SHP77 treated with DMSO at 0.1 percent for 48 hours (cell line): ENCODE measurements around the gene PHLDA2.
"Not testable (repeated sequence)": the region's sequence is repeated elsewhere in the genome, so short reads cannot be mapped to it uniquely, and the experiment has no call there.

Experiments used
- DNase-seq: peaks from one replicate; lab custom pipeline; 2025; lab: John Stamatoyannopoulos, UW

Gene PHLDA2

DNA sequence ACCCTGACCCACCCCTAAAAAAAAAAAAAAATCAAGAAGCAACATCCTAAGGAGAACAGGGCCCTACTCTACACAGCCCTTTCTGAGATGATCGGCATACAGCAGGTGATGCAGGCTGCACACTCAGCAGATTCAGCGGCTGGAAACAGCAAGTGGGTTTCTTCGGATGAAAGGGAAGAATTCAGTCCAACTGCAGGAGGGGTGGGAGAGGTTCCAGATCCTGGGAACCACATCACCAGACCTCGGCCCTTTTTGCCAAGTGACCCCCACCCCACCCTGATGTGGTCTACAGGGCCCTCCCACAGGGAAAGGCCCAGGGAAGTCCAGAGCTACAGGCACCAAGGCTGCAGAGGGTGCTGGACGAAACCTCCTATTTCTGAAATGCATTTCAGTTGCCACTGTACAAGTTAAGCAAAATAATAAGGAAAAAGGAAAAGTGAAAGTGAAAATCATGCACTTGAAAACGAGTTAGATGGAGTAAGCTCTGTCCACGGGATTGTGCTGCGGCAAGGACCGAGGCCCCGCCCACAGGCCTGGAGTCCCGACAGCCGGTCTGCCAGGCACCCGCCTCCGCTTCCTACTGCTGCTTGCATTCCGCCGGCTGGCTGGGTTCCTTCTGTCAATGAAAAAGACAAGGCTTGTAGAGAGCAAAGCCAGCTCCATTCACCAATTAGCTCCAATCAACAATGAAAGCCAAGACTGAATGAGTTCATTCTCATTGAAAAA lies 16.0 kb upstream of the PHLDA2 start:
- DNase-seq: no peak

DNA sequence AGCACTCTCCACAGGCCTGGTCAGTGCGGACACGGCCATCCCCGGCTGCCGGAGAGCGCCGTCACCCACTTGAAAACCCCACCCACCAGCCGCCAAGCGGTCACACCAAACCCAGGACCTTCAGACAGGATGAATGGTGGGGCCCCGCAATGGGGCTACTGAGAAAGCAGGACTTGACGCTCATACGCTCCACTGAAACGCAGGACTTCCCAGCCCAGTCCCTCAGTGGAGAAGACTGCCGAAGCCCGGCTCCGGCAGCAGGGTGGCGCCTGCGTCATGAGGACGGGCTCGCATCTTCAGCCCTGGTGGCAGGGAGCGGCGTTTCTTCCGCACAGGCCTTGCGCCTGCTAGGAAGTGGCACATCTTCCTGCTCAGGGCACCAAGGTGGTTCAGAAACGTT lies 15.3 kb upstream of the PHLDA2 start:
- DNase-seq: no peak

DNA sequence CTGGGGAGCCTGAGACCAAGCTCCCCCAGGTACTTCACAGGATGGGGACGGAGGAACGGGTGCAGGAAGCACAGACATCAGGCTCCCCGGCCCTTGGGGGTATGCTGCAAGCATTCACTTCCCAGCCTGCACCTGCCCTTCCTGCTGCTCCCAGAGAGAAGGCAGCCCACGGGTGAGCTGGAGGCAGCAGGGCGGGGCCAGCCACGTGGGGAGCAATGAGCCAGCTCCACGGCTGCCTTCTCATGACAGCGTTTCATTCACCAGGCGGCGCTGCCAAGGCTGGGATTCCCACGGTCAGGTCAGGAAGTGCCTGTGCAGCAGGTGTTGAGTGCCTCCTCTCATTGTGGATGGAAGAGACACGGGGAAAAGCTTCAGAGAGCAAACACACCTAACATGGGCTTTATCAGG lies 14.5 kb upstream of the PHLDA2 start:
- DNase-seq: no peak

DNA sequence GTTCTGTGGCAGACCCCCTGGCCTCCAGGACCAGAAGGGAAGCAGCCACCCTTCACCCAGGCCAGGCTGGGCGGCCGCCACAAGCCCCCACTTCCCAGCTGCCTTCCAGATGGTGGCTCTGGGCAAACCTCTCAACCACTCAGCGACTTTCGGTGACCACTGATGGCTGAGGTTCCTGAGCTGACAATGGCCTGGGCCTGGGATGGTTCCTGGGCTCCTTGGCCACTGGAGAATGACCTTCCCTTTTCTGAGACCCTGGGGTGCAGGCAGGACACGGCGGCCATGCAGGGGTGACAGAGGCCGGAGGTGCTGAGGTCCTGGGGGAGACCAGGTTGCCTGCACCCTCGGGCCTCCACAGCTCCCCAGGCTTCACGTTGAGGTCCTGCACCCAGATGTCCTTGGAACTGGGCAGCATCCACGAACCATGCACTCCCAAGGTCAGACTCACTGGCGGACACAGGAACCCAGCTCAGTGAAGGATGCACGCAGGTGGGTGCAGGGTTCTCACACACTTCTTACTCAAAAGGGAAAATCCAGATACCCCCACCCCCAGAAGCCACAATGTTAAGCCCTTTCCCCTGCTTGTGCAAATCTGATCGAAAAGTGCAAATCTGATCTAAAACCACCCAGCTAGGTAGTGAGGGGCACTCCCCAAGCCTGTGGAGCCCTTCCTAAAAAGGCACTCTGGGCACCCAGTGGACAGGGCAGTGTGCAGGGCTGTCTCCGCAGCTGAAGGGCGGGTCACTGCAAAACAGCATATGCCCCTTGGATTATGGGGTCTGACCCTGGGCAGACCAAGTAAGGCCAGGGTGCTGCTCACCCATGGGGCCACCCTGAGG lies 13.9 kb upstream of the PHLDA2 start:
- DNase-seq: no peak

DNA sequence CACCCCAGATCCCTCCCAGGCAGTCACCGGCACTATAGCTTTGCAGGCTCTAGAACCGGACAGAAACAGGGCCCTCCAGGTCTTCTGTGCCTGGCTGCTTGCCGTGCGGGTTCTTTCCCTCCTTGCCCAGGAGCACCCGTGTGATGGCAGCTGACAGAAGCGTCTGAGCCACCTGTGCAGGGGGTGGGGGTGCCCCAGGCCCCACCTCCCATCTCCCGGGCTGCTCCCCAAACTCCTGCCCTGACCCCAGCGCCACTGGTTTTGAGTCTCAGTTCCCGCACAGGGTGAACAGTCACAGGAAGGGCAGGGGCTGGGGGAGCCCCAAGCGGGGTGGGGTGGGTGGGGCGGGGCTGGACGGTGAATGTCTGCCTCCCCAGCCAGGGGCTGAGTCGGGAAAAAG lies 13.2 kb upstream of the PHLDA2 start:
- no peak for DNase-seq

DNA sequence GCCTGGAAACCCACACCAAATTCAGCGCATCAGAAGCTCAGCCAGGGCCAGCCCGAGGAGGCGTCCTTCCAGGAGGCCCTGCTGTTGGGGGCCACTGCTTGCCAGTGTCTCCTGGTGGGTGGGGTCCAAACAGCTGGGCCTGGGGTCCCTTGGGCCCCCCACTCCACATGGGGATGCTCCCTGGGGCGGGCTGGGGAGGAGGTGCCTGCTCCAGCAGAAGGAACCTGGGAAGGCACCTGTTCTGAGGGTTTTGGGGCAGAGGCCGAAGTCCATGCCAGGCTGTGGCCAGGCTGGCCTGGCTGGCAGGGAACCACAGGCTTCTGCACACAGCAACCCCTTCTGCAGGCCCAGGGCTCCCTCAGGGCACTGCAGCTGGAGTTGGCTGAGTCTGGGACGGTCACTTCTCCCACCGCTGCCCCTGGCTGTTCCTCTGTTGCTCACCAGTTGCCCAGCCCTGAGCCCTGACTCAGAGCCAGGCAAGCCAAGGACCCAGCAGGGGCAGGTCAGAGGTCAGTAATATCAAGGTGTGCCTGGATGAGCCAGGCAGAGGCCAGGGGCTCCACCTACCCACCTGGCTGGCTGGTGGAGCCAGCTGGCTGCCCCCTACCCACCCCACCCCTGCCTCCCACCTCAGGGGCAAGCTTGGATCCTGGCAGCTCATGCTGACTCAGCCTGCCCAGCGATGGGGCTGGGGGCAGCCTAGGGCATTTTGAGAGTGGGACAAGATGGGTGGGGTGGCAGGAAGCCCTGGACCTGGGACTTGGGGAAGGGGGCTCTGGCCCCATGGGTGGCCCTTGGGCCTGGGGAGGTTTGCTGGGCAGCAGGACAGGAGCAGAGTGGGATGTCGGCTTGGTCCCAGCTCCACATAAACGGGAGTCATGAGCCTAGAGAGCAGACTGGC lies 12.0 kb upstream of the PHLDA2 start:
- no peak for DNase-seq

DNA sequence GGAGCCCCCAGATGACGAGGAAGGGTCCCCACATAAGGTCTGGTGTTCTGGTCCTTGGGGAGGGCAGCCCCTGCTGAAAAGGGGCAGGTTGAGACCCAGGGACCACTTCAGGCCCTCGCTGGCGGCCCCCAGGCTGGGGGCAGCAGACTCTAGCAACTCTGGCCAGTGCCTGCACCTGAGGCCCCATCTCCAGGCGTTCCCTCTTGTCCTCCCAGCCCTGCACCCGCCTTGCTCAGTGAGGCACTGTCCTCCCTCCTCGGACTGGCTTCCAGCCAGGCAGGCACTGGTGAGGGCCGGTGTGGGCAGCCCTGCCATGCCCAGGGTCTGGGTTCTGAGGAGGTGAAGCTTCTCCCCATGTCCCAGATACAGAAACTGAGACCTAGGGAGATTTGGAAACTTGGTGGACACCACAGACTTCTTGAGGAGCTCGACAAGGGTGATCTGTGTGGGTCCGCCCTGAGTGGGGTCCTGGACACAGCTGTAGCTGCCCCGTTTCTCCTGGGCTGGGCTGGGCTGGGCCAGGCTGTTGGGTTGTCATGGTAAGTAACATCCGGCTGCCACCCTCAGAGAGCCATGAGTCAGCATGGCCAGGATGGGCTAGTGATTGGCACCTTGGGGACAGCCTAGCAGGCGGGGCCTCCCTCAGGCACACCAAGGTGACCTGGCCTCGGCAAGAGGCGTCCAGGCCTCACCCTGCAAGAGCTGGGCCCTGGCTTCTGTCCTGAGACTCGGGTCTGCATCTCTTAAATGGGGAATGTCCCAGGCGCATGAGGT lies 11.1 kb upstream of the PHLDA2 start:
- DNase-seq: no peak

DNA sequence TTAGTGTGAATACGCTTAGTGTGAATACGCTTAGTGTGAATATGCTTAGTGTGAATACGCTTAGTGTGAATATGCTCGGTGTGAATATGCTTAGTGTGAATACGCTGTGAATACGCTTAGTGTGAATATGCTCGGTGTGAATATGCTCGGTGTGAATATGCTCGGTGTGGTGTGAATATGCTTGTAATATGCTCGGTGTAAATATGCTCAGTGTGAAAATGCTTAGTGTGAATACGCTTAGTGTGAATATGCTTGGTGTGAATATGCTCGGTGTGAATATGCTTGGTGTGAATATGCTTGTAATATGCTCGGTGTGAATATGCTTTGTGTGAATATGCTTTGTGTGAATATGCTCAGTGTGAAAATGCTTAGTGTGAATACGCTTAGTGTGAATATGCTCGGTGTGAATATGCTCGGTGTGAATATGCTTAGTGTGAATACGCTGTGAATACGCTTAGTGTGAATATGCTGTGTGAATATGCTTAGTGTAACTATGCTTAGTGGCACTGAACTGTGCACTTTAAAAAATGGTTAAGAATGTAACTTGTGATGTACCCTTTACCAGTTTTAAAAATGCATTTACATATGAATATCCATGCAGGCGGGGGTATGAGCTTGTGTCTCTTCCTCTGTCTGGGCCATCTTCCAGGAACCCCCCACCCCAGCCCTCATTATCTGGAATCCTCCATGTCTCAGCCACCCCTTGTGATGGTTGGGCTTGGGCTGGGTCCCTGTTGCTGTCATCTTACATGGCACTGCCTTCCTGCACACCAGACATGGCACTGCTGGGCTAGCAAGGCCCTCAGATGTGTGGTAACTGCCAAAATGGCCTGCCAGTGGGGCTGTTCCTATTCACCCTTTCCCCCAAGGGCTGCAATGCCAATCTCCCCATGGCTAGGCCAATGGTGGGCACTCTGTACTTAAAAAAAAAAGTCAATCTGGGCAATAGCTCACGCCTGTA lies 9.5 kb upstream of the PHLDA2 start:
- DNase-seq: not testable (repeated sequence)

DNA sequence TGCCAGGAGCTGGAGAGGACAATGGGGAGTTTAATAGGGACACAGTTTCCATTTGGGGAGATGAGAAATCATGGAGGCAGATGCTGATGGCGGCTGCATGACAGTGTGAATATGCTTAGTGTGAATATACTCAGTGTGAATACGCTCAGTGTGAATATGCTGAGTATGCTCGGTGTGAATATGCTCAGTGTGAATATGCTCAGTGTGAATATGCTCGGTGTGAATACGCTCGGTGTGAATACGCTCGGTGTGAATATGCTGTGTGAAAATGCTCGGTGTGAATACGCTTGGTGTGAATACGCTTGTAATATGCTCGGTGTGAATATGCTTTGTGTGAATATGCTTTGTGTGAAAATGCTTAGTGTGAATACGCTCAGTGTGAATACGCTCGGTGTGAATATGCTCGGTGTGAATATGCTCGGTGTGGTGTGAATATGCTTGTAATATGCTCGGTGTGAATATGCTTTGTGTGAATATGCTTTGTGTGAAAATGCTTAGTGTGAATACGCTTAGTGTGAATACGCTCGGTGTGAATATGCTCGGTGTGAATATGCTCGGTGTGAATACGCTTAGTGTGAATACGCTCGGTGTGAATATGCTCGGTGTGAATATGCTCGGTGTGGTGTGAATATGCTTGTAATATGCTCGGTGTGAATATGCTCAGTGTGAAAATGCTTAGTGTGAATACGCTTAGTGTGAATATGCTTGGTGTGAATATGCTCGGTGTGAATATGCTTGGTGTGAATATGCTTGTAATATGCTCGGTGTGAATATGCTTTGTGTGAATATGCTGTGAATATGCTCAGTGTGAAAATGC lies 8.6 kb upstream of the PHLDA2 start:
- not testable (repeated sequence) for DNase-seq

DNA sequence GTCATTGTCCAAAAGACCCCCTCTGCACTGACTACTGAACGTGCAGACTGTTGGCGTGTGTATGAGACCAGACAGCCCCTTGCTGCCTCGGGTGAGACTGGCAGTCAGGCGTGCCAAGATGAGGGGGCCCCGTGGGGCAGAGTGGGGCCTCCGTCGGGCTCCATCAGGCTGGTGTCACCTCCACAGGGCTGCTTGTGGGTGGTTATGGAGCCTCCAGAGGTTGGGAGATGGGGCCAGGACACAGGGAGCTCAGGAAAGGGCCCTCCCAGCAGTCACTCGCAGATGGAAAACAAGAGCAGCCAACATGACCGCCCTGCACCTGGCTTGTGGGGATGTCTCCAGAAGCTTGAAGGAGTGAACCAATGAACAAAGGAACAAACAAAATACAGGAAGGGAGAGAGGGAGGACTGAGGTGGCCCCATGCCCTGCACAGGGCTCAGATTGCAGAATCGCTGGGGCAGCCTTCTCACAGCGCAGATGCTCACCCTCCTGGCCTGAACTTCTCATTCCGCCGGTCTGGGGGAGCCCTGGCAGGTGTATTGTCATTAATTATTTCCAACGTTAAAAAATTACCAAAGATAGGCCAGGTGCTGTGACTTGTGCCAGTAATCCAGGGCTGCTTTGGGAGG lies 5.5 kb upstream of the PHLDA2 start:
- no peak for DNase-seq

DNA sequence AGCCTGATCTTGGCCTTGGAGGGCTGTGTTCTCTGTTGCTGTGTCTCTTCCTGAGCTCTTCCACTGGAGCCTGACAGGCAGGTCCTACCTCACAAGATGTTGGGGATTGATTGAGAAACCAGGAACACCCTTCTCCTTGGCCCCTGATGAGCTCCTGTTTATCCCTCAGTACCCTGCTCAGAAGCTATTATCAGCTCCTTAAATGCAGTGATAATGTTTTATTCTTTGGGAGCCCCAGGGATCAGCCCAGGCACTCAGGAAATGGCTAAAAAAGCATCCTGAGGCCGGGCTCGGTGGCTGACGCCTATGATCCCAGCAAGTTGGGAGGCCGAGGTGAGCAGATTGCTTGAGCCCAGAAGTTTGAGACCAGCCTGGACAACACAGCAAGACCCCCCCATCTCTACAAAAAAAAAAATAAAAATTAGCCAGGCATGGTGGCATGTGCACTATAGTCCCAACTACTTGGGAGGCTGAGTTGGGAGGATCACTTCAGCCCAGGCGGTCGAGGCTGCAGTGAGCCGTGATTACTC lies 4.9 kb upstream of the PHLDA2 start:
- no peak for DNase-seq

DNA sequence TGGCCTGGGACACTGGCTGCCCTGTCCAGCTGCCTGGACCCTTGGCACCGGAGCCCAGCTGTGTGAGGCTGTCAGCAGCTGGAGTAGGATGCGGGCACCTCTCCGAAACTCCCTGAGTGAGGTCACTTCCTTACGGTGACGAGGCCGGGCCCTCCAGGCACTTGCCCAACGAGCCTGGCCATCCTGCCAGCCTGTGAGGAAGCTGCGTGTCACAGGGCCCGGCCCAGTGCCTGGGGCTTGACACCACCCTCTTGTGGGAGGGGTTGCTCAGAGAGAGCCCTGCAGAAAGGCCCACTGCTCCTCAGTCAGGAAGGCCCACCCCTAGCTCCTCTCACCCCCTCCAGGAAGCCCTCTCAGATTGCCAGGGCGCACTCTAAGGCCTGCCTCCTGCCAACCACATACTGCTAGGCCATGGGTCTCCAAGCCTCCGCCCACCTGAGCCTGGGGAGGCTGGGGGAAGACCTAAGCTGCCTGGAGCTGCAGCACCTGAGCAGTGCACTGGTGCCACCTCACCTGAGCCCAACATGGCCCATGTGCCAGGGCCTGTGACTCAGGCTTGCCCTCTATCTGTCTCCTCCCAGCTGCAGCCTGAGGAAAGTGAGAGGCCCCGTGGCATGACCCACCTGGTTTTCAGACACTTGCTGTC lies 4.3 kb upstream of the PHLDA2 start:
- no peak for DNase-seq

DNA sequence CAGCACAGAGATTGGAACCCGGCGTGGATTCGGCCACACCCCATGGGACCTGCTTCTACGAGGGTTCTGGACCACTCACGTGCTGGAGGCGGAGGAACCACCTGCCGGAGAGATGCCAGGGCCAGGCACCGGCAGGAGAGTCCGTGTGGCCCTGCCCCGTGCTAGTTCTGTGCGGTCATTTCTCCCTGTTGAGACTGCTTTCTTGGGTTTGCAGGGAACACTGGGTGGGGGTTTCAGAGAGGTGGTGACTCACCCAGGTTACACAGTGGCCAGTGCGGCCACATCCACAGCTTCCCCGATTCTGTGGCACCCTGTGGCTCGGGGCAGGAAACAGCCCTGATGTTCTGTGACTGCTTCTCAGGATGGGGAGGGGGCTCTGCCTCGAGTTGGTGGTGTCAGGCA lies 3.6 kb upstream of the PHLDA2 start:
- no peak for DNase-seq

DNA sequence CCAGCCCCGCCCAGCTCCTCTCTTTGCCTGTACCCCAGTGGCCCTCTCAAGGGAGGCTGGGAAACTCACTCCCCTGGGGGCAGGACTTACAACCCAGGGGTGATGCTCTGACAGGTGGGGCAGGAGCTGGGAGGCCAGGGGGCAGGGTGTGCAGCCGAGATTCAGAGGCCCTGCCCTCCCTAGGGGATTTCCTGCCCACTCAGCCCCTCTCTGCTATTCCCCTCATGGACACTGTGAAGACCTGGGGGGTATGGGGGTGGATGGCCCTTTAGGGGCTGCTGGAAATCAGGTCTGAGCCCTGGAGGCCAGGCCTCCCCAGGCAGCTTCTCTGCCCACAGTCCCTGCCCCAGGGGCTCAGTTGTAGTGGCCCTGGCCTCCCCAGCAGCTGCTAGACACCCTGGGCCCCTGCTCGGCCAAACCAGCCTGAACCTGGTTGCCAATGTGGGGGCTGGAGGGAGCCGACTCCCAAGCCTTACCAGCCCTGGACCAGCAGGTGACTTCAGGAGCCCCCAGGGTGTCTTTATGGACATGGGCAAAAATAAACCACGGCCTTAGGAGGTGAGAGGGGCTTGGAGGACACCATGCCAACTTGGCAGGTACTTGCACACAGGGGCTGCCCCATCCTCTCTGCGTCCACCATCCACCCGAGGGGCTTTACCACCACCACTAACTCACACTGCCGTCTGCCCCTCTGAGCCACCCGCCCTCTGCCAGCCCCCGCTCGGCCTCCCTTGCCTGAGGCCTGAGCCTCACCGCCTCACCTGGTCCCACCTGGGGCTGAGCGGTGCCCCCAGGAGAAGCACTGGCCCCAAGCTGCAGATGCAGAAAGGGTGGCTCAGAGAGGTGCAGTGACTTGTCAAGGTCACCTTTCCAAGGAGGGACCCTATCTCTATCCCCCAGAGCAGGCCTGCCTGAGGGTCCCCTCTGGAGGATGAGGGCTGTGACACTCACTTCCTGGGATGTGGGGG lies 2.8 kb upstream of the PHLDA2 start:
- DNase-seq: no peak

DNA sequence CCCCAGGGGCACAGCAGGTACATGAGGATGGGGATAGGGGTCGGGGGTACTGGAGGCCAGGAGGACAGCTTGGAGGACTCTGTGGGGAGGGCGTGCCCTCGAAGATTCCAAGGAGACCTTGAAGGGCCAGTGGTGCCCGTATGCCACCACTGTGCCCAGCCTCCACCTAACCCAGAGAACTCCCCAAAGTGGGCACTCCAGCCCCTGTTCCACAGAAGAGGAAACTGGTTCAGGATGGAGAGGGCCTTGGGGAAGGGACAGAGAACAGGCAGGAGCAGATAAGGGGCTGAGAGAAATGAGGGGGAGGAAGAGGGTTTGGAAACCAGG lies 2.2 kb upstream of the PHLDA2 start:
- no peak for DNase-seq

DNA sequence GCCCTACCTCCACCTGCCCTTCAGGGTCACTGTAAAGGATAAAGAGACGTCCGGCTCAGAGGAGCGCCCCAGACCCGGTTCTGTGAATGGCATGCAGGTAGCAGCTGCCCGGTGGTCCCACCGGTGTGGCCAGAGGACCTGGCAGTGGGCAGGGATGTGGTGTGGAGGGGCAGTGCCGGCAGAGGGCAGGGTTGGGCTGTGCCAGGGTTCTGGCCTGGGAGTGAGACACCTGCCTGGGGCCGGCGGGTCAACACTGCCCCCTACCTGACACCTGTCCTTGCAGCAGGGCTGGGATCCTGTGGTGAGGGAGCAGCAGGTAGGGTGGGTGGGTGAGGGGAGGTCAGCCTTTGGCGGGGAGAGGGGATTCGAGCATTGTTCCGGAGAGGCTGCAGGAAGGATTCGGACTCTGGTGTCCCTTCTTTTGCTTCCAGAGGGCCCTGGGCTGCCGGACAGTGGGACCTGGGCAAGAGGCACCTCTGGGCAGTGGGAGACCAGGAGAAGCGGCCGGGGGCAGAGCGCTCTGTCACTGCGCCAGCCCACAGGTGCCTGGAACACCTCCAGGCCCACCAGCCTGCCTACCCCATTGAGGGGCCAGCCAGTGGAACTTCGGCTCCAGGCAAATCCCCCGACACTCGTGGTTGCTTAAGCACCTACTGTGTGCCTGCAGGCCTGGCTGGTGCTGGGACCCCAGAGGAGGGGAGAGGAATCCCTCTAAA lies 1.6 kb upstream of the PHLDA2 start:
- no peak for DNase-seq
